ENCODE measurements around the gene PACRG. TPM values are rescaled to one million over a fixed set of nuclear protein-coding genes. Genes with fewer than 3 reads are reported as not detected.
A peak's percentile ranks its signal among the peaks of the same experiment; 100 is the strongest.

Gene PACRG
- total and polyA plus RNA-seq, 2 donors from 2014 or later, result 7.4 to 20.0 TPM

DNA sequence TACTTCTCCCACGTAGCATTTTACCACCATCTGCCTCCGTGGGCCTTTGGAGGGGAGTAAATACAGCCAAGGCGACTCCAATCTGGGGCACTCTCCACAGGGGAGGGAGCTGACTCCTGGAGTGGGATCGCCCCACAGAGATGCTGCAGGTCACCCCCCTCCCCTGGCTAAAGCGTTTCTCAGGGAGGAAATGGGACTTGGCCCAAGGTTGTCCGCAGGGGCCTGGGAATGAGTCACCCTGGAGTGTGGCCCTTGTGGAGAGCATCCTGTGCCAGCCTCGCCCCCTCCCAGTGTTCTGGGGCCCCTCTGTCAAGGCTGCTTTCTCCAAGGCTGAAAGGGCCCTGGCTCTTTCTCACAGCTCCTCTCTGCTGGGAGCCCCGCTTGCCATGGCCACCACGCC lies 602.2 kb downstream of the PACRG start:
- FAIRE-seq (no peak), DNase-seq (no peak)
- no peak overlapping the region for H3K9ac ChIP-seq (ENCODE audit: low read length in 3 of 3)
- H3K27me3 ChIP-seq (ENCODE audit: control insufficient read depth, insufficient read depth, low read length), result no peaks in the 10 kb centered on the region
- TF ChIP-seq, protein P1, sequence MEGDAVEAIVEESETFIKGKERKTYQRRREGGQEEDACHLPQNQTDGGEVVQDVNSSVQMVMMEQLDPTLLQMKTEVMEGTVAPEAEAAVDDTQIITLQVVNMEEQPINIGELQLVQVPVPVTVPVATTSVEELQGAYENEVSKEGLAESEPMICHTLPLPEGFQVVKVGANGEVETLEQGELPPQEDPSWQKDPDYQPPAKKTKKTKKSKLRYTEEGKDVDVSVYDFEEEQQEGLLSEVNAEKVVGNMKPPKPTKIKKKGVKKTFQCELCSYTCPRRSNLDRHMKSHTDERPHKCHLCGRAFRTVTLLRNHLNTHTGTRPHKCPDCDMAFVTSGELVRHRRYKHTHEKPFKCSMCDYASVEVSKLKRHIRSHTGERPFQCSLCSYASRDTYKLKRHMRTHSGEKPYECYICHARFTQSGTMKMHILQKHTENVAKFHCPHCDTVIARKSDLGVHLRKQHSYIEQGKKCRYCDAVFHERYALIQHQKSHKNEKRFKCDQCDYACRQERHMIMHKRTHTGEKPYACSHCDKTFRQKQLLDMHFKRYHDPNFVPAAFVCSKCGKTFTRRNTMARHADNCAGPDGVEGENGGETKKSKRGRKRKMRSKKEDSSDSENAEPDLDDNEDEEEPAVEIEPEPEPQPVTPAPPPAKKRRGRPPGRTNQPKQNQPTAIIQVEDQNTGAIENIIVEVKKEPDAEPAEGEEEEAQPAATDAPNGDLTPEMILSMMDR (IDR thresholded peaks at IDR 0.05; ENCODE audit: borderline replicate concordance, extremely low read depth, insufficient read depth), result no peak
- intact Hi-C loops (cut with DNase I), result no loop called here
- H3K36me3 ChIP-seq (ENCODE audit: control insufficient read depth in 2 of 3, insufficient read depth in 3 of 3, low read length in 3 of 3), result no peaks in the 10 kb centered on the region
- H3K4me3 ChIP-seq (ENCODE audit: low read length in 3 of 3), result no peak overlapping the region
- H3K27ac ChIP-seq (ENCODE audit: low read depth in 2 of 2, low read length in 2 of 2), result no peak overlapping the region
- H3K9me3 ChIP-seq (ENCODE audit: control insufficient read depth in 2 of 3, insufficient read depth in 1 of 3, low read length in 3 of 3), result no peaks in the 10 kb centered on the region
- H3K4me1 ChIP-seq (ENCODE audit: control insufficient read depth in 2 of 3, insufficient read depth in 2 of 3, low read depth in 1 of 3, low read length in 3 of 3), result peaks cover 0 to 9% (median 3%) of the 10 kb centered on the region in 3 donors

DNA sequence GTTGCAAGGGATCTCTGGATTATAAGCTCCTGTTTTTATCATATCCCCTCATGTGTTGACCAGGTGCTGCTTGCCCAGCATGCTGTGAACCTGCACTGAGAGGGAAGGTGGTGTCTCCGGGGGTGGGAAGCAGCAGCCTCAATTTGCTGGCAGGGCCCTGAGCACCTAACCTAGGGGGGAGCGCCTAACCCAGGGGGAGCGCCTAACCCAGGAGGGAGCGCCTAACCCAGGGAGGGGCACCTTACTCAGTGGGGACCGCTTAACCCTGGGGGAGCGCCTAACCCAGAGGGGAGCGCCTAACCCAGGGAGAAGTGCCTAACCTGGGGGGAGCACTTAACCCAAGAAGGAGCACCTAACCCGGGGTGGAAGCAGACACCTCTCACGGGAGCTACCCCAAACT lies 603.5 kb downstream of the PACRG start:
- FAIRE-seq, result no peak
- no peak overlapping the region for H3K27ac ChIP-seq (ENCODE audit: low read depth in 2 of 2, low read length in 2 of 2)
- H3K36me3 ChIP-seq (ENCODE audit: control insufficient read depth in 2 of 3, insufficient read depth in 3 of 3, low read length in 3 of 3), result no peaks in the 10 kb centered on the region
- intact Hi-C loops (cut with DNase I), result no loop called here
- no peak for DNase-seq
- H3K9me3 ChIP-seq (ENCODE audit: control insufficient read depth in 2 of 3, insufficient read depth in 1 of 3, low read length in 3 of 3), result no peaks in the 10 kb centered on the region
- no peak overlapping the region for H3K4me3 ChIP-seq (ENCODE audit: low read length in 3 of 3)
- TF ChIP-seq, protein P1 (IDR thresholded peaks at IDR 0.05; ENCODE audit: borderline replicate concordance, extremely low read depth, insufficient read depth), result no peak
- H3K27me3 ChIP-seq (ENCODE audit: control insufficient read depth, insufficient read depth, low read length), result no peaks in the 10 kb centered on the region
- no peak overlapping the region for H3K9ac ChIP-seq (ENCODE audit: low read length in 3 of 3)
- H3K4me1 ChIP-seq (ENCODE audit: control insufficient read depth in 2 of 3, insufficient read depth in 2 of 3, low read depth in 1 of 3, low read length in 3 of 3), result peaks cover 0 to 16% (median 8%) of the 10 kb centered on the region in 3 donors

DNA sequence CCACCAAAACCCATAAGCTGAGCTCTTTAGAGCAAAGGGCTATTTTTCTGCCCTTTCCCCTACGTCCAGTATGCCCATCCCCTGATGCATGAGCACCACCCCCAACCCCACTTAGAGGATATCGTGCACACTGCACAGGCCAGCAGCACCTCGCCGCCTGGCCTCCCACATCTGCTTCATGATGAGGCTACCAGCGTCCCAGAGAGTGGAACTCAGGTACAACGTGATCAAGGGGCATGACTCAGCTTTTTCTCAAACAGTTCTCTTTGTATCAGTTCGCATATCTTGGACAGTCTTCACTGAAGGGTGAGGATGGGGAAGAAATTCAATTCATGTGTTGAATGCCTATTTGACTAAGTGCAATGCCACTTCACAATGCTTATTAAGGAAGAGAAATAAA lies 604.8 kb downstream of the PACRG start:
- DNase-seq, result peak in 1 of 5 donors; percentile 23
- no peak overlapping the region for H3K4me3 ChIP-seq (ENCODE audit: low read length in 3 of 3)
- intact Hi-C loops (cut with DNase I), result no loop called here
- TF ChIP-seq, protein P1 (IDR thresholded peaks at IDR 0.05; ENCODE audit: borderline replicate concordance, extremely low read depth, insufficient read depth), result no peak
- H3K36me3 ChIP-seq (ENCODE audit: control insufficient read depth in 2 of 3, insufficient read depth in 3 of 3, low read length in 3 of 3), result no peaks in the 10 kb centered on the region
- no peak overlapping the region for H3K9ac ChIP-seq (ENCODE audit: low read length in 3 of 3)
- no peaks in the 10 kb centered on the region for H3K9me3 ChIP-seq (ENCODE audit: control insufficient read depth in 2 of 3, insufficient read depth in 1 of 3, low read length in 3 of 3)
- H3K4me1 ChIP-seq (ENCODE audit: control insufficient read depth in 2 of 3, insufficient read depth in 2 of 3, low read depth in 1 of 3, low read length in 3 of 3), result peaks cover 0 to 17% (median 8%) of the 10 kb centered on the region in 3 donors
- no peak overlapping the region for H3K27ac ChIP-seq (ENCODE audit: low read depth in 2 of 2, low read length in 2 of 2)
- FAIRE-seq, result no peak
- no peaks in the 10 kb centered on the region for H3K27me3 ChIP-seq (ENCODE audit: control insufficient read depth, insufficient read depth, low read length)

DNA sequence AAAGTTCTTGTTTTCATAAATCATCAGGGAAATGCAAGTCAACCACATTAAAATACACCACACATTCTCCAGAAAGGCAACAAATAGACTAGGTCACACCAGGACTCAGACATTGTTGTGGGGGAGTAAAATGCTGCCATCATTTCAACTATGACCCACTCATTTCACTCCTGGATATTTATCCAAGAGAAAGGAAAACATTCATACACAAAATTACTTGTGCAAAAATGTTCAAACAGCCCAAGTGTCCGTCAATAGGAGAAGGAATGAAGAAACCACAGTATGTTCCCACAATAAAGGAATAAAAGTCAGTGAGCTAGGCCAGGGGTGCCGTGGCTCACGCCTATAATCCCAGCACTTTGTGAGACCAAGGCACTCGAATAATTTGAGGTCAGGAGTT lies 605.3 kb downstream of the PACRG start:
- TF ChIP-seq, protein P1 (IDR thresholded peaks at IDR 0.05; ENCODE audit: borderline replicate concordance, extremely low read depth, insufficient read depth), result no peak
- Histone ChIP-seq H3K36me3 (ENCODE audit: control insufficient read depth in 2 of 3, insufficient read depth in 3 of 3, low read length in 3 of 3) (no peaks in the 10 kb centered on the region), H3K4me3 (ENCODE audit: low read length in 3 of 3) (no peak overlapping the region), H3K4me1 (ENCODE audit: control insufficient read depth in 2 of 3, insufficient read depth in 2 of 3, low read depth in 1 of 3, low read length in 3 of 3) (peaks cover 0 to 17% (median 8%) of the 10 kb centered on the region in 3 donors), H3K9me3 (ENCODE audit: control insufficient read depth in 2 of 3, insufficient read depth in 1 of 3, low read length in 3 of 3) (no peaks in the 10 kb centered on the region), H3K27ac (ENCODE audit: low read depth in 2 of 2, low read length in 2 of 2) (peak overlapping the region in 1 of 2 donors; percentile 7), H3K27me3 (ENCODE audit: control insufficient read depth, insufficient read depth, low read length) (no peaks in the 10 kb centered on the region), H3K9ac (ENCODE audit: low read length in 3 of 3) (no peak overlapping the region)
- FAIRE-seq, result no peak
- intact Hi-C loops (cut with DNase I), result no loop called here
- no peak for DNase-seq

Data from kidney (tissue), 14 donors.